Erythroblast (primary cell): ENCODE measurements around the gene TRDMT1.

ENCODE experiments used
- DNase-seq, 2 experiments: peaks; one replicate each; lab custom pipeline; 2025; lab: John Stamatoyannopoulos, UW
- GATA1 ChIP-seq: IDR thresholded peaks from 2 replicates; pipeline ENCODE4 v1.6.1; 2011; ENCODE audit warnings: low read depth, mild to moderate bottlenecking, control low read depth, low read length, moderate library complexity
- POLR2A ChIP-seq: IDR thresholded peaks from 2 replicates; pipeline ENCODE4 v1.6.1; 2011; ENCODE audit warnings: mild to moderate bottlenecking, low read length

The TRDMT1 gene

DNA sequence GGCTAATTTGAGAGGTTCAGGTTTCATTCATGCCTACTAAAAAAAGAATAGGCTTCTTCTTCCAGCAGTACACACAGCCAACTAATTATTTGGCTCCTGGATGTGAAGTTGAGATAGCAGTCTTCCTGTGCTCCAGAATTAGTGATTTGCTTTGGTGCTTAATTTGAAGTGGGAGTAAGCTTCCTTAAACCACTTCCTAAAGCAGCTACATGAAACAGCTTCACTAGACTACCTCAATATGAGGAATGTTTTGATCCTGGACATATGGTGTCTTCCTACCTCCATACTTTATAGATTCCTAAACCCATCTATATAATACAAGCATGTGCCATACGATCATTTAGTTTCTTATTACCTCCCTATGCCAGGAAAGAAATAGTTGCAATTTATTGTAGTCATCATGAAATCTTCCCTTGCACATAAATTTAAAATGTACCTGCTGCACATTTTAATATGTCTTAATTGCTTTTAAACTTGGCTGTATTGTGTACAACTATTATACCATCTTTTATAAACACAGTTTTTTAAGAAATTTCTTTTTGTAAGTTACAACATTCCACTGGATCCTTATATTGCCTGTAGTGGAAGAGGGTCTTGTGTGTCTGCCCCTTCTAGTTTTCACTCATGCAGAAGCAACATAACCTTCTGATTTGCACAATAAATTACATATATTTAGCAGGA lies 35.1 kb upstream of the TRDMT1 start:
- TF ChIP-seq GATA1 (no peak), POLR2A (no peak)
- no peak for DNase-seq

DNA sequence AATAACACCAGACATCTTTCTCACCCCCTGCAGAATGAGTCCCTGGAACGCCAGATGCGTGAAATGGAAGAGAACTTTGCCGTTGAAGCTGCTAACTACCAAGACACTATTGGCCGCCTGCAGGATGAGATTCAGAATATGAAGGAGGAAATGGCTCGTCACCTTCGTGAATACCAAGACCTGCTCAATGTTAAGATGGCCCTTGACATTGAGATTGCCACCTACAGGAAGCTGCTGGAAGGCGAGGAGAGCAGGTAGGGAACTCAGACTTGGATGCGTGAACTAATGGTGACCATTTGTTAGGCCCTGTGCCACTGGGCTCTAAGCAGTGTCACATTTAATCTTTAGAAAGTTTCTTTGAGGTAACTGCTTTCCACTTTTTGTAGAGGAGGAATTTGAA lies 33.7 kb upstream of the TRDMT1 start:
- no peak for DNase-seq
- TF ChIP-seq GATA1: no peak

DNA sequence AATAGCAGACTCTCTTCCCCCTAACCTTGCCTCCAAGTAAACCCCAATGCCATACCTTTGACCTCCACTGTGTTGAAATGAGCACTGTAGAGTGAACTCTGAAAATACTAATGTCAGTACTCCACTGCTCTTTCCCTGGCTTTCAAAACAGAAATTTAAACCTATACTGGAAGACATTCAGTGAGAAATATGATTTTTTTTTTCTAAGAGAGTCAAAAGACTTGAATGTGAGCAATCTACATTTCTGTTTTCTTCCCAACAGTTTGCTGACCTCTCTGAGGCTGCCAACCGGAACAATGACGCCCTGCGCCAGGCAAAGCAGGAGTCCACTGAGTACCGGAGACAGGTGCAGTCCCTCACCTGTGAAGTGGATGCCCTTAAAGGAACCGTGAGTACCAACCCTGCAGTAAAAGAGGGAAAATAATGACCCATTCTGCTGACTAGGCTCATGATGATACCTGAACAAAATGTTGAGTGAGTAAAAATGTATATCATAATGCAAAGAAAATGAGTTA lies 33.0 kb upstream of the TRDMT1 start:
- no peak for DNase-seq
- TF ChIP-seq GATA1 (no peak), POLR2A (no peak)

DNA sequence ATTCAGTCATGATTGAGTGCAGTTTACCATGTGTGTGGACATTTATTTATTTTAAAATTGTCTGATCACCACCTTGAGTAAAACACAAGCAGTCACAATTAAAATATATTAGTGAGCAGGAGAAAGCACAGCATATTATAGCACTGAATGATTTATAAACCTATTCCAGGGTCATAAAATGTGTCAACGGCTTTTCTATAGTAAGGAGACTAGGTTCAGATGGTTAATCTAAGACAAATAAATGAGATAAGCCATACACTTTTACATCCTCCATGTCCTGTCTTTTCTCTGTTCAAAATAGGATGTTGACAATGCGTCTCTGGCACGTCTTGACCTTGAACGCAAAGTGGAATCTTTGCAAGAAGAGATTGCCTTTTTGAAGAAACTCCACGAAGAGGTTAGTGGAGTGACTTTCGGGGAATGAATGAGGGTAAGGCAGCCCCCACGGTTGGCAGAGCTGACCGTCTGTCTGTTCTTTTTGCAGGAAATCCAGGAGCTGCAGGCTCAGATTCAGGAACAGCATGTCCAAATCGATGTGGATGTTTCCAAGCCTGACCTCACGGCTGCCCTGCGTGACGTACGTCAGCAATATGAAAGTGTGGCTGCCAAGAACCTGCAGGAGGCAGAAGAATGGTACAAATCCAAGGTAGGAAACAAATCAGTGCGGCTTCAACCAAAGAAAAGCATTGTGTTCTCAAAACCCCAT lies 32.0 kb upstream of the TRDMT1 start:
- TF ChIP-seq POLR2A: no peak
- no peak for TF ChIP-seq GATA1
- DNase-seq: no peak

DNA sequence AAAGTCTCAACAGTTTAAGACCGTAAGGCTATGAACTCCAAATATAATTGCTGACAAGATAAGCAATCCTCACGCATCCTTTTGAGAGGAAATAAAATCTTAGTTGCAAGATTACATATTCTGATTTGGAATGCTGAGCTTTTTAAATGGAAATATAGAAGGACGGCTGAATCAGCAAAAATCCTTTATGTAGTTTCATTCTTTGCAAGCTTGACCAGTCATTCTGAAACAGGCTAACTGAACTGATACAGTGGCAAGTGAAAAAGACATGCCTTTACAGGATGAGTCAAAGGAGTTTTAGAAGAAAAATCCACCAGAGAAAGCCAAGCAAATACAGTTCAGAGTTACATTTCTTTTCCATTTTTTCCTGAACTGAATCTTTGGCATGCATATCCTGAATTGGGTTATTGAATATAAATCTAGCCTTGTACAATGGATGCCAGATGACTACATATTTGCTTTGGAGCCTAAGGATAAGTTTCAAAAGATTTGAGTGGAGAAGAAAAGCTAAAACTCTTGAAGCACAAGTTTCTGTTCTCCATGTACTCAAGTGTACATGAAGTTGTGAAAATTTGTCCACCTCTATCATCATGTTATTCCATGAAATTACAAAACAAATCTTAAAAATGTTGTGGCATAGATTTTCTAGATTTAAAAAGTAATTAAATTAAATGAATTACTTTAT lies 30.9 kb upstream of the TRDMT1 start:
- no peak for DNase-seq
- no peak for TF ChIP-seq GATA1
- no peak for TF ChIP-seq POLR2A

DNA sequence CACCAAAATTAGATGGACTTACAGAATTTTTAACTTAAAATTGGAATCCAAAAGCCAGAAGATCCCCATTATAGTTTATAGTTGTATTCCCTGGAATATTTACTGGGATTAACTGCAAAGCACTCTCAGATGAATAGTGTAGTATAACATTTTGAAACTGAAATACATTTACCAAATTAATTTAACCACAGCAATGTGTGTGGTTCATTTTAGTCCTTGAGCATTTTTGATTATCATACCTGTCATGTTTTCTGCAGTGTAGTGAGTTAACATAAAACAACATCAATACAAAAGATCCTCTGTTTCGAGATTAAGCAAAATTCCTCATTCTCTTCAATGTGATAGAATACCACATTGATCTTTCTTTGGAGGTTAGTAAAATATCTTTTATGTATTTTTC lies 30.3 kb upstream of the TRDMT1 start:
- DNase-seq: no peak
- TF ChIP-seq POLR2A (no peak), GATA1 (no peak)

DNA sequence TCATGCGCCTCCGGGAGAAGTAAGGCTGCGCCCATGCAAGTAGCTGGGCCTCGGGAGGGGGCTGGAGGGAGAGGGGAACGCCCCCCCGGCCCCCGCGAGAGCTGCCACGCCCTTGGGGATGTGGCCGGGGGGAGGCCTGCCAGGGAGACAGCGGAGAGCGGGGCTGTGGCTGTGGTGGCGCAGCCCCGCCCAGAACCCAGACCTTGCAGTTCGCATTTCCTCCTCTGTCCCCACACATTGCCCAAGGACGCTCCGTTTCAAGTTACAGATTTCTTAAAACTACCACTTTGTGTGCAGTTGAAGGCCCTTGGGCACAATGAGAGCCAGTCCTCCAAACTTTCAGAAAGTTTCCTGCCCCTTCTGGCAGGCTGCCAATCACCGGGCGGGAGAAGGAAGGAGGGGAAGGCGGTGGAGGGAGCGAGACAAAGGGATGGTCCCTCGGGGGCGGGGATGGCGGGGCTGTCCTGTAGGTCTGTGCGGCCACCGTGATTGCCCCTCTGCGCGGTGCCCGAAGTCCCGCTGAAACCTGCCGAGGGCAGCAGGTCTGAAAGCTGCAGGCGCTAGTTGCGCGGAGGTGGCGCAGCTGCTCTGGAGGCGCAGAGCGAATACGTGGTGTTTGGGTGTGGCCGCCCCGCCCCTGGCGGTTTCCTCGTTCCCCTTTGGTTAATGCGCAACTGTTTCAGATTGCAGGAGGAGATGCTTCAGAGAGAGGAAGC lies 28.7 kb upstream of the TRDMT1 start:
- TF ChIP-seq POLR2A: no peak
- no peak for TF ChIP-seq GATA1
- peak; percentile 84 to 85 for DNase-seq

DNA sequence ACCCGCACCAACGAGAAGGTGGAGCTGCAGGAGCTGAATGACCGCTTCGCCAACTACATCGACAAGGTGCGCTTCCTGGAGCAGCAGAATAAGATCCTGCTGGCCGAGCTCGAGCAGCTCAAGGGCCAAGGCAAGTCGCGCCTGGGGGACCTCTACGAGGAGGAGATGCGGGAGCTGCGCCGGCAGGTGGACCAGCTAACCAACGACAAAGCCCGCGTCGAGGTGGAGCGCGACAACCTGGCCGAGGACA lies 28.2 kb upstream of the TRDMT1 start:
- TF ChIP-seq GATA1: no peak
- no peak for TF ChIP-seq POLR2A
- no peak for DNase-seq

DNA sequence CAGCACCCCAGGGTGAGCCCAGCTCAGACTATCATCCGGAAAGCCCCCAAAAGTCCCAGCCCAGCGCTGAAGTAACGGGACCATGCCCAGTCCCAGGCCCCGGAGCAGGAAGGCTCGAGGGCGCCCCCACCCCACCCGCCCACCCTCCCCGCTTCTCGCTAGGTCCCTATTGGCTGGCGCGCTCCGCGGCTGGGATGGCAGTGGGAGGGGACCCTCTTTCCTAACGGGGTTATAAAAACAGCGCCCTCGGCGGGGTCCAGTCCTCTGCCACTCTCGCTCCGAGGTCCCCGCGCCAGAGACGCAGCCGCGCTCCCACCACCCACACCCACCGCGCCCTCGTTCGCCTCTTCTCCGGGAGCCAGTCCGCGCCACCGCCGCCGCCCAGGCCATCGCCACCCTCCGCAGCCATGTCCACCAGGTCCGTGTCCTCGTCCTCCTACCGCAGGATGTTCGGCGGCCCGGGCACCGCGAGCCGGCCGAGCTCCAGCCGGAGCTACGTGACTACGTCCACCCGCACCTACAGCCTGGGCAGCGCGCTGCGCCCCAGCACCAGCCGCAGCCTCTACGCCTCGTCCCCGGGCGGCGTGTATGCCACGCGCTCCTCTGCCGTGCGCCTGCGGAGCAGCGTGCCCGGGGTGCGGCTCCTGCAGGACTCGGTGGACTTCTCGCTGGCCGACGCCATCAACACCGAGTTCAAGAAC lies 27.7 kb upstream of the TRDMT1 start:
- TF ChIP-seq POLR2A: no peak
- no peak for TF ChIP-seq GATA1
- peak; percentile 59 to 61 for DNase-seq

DNA sequence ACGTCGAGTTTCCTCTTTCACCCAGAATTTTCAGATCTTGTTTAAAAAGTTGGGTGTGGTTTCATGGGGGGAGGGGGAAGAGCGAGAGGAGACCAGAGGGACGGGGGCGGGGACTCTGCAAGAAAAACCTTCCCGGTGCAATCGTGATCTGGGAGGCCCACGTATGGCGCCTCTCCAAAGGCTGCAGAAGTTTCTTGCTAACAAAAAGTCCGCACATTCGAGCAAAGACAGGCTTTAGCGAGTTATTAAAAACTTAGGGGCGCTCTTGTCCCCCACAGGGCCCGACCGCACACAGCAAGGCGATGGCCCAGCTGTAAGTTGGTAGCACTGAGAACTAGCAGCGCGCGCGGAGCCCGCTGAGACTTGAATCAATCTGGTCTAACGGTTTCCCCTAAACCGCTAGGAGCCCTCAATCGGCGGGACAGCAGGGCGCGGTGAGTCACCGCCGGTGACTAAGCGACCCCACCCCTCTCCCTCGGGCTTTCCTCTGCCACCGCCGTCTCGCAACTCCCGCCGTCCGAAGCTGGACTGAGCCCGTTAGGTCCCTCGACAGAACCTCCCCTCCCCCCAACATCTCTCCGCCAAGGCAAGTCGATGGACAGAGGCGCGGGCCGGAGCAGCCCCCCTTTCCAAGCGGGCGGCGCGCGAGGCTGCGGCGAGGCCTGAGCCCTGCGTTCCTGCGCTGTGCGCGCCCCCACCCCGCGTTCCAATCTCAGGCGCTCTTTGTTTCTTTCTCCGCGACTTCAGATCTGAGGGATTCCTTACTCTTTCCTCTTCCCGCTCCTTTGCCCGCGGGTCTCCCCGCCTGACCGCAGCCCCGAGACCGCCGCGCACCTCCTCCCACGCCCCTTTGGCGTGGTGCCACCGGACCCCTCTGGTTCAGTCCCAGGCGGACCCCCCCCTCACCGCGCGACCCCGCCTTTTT lies 26.9 kb upstream of the TRDMT1 start, which contains the start of gene VIM:
TSS of gene VIM (plus strand) at position 151 of the 925 bp plus-strand sequence. CDS start 1,182 bp downstream, outside the sequence.
- TF ChIP-seq POLR2A (no peak), GATA1 (no peak)
- DNase-seq: peak; percentile 78 to 88

DNA sequence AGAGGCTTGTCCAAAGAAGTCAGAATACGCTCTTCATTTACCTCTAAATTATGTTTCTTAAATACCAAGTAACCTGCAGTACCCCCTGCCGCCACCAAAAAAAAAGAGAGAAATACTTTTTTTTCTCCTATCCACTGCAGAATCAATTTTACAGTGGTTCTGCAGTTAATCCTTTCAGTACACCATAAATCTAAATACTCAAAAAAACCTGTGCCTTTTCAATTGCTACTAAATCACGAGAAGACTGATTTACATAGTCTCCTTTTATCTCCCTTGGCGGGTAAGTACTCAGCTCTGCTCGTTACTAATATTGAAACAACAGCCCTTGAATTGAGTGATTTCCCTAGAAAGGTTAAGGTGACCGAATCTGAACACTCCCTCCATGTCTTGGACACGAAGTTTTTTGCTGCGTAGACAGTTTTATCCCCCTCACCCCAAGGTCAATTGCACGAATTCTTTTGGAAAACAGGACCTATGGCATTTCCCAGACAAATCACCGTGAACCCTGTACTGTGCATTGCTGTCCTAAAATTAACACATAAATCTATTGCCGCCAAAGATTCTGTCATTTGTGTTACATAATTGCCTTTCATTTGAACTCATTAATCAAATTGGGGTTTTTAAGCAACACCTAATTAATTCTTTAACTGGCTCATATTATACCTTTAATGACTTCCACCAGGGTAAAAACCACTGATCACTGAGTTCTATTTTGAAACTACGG lies 26.1 kb upstream of the TRDMT1 start:
- TF ChIP-seq POLR2A: no peak
- TF ChIP-seq GATA1: no peak
- peak; percentile 22 to 36 for DNase-seq
